Measurements from ENCODE around the gene CRIP1.

The CRIP1 gene

GRCh38 chr14:105490267-105490571, 3.5 kb downstream of the CRIP1 start:
- Histone ChIP-seq H4K20me1 (ENCODE audit: insufficient read depth, low read length) (0 out of 2 replicates have a peak, but pooled peaks cover 4% of the 10 kb centered on the region), H3K9ac (ENCODE audit: low read length) (peak overlapping the region; percentile 97), H3F3A (ENCODE audit: insufficient read depth, low read length) (peaks cover 8% of the 10 kb centered on the region; the same call in 1 of the 2 replicates), H3K9me2 (replicated peaks; ENCODE audit: insufficient read depth, low read length) (no peaks in the 10 kb centered on the region), H3K4me2 (ENCODE audit: low read depth, low read length) (peak overlapping the region; percentile 98), H3K27me3 (replicated peaks; ENCODE audit: insufficient read depth, low read length) (peaks cover 10% of the 10 kb centered on the region; the same call in 1 of the 2 replicates), H3K27ac (ENCODE audit: low read length) (peak overlapping the region; percentile 92), H2AFZ (ENCODE audit: low read length) (peak overlapping the region; percentile 76; the same call in 1 of the 2 replicates), H3K4me1 (ENCODE audit: low read length) (peaks cover 17% of the 10 kb centered on the region), H3K36me3 (replicated peaks; ENCODE audit: insufficient read depth, low read length) (no peaks in the 10 kb centered on the region), H3K9me3 (replicated peaks; ENCODE audit: insufficient read depth, low read length) (no peaks in the 10 kb centered on the region), H3K4me3 (ENCODE audit: low read length) (peak overlapping the region; percentile 87), H3K79me2 (ENCODE audit: low read length) (peaks cover 29% of the 10 kb centered on the region)
- TF ChIP-seq, protein P1, sequence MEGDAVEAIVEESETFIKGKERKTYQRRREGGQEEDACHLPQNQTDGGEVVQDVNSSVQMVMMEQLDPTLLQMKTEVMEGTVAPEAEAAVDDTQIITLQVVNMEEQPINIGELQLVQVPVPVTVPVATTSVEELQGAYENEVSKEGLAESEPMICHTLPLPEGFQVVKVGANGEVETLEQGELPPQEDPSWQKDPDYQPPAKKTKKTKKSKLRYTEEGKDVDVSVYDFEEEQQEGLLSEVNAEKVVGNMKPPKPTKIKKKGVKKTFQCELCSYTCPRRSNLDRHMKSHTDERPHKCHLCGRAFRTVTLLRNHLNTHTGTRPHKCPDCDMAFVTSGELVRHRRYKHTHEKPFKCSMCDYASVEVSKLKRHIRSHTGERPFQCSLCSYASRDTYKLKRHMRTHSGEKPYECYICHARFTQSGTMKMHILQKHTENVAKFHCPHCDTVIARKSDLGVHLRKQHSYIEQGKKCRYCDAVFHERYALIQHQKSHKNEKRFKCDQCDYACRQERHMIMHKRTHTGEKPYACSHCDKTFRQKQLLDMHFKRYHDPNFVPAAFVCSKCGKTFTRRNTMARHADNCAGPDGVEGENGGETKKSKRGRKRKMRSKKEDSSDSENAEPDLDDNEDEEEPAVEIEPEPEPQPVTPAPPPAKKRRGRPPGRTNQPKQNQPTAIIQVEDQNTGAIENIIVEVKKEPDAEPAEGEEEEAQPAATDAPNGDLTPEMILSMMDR (IDR thresholded peaks at IDR 0.05; ENCODE audit: low read length): no peak
- TF ChIP-seq EZH2 (optimal IDR thresholded peaks at IDR 0.05; ENCODE audit: low read depth, low read length) (no peak), EZH2phosphoT487 (IDR thresholded peaks at IDR 0.05; ENCODE audit: low read length) (no peak)
- DNase-seq: no peak

DNA sequence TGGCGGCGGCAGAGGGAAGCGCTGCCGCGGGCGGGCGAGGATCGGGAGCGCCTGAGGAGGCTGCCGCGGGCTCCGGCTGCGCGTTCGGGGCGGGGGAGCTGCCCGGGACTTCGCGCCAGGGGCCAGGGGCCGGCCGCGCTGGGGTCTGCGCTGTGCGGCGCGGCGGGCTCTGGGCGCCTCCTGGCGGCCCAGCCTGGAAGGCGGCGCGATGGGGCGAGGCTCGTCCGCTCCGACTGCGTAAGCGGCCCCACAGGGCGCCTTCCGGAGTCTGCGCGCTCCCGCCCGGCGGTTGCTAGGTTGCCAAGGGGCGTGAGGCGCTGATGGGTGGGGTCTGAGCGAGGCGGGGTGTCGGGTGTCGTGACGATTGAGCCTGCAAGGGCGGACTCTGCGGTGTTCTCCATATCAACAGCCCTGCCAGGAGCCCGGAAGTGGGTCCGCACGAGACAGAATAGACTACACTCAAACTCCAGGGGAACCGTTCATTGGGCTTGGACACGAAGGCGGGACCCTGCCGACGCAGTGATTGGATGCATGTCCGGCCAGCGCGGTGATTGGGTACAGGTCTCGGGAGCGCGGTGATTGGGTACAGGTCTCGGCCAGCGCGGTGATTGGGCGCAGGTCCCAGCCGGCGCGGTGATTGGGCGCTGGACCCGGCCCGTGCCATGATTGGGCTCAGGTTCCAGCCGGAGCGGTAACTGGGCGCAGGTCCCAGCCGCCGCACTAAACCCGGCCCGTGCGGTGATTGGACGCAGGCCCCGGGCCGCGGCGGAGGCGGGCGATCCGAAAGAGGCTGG, 4.1 kb downstream of the CRIP1 start, which contains the start of gene TEDC1:
TEDC1 (plus strand) TSS at position 675 of the 794 bp plus-strand sequence. CDS start 130 bp downstream, outside the sequence.
- Histone ChIP-seq H3K4me2 (ENCODE audit: low read depth, low read length) (peak within 1 kb of the TSS; percentile 98), H3K4me1 (ENCODE audit: low read length) (peaks cover 17% of the 10 kb centered on the region), H3K9ac (ENCODE audit: low read length) (peak within 1 kb of the TSS; percentile 97), H2AFZ (ENCODE audit: low read length) (peak within 1 kb of the TSS; percentile 76), H3K79me2 (ENCODE audit: low read length) (peaks cover 29% of the 10 kb centered on the region), H3K9me2 (replicated peaks; ENCODE audit: insufficient read depth, low read length) (no peaks in the 10 kb centered on the region), H3K4me3 (ENCODE audit: low read length) (peak within 1 kb of the TSS; percentile 90), H3K36me3 (replicated peaks; ENCODE audit: insufficient read depth, low read length) (no peaks in the 10 kb centered on the region), H3K27ac (ENCODE audit: low read length) (peak within 1 kb of the TSS; percentile 92), H3F3A (ENCODE audit: insufficient read depth, low read length) (peaks cover 8% of the 10 kb centered on the region; the same call in 1 of the 2 replicates), H4K20me1 (ENCODE audit: insufficient read depth, low read length) (0 out of 2 replicates have a peak, but pooled peaks cover 4% of the 10 kb centered on the region), H3K9me3 (replicated peaks; ENCODE audit: insufficient read depth, low read length) (no peaks in the 10 kb centered on the region), H3K27me3 (replicated peaks; ENCODE audit: insufficient read depth, low read length) (peaks cover 7% of the 10 kb centered on the region; the same call in 1 of the 2 replicates)
- DNase-seq: peak; percentile 100
- no peak for TF ChIP-seq EZH2phosphoT487 (IDR thresholded peaks at IDR 0.05; ENCODE audit: low read length)
- TF ChIP-seq, protein P1 (IDR thresholded peaks at IDR 0.05; ENCODE audit: low read length): peak; percentile 58
- no peak for TF ChIP-seq EZH2 (optimal IDR thresholded peaks at IDR 0.05; ENCODE audit: low read depth, low read length)

GRCh38 chr14:105491366-105491973, 4.8 kb downstream of the CRIP1 start:
- DNase-seq: peak; percentile 80
- peaks cover 8% of the 10 kb centered on the region; the same call in 1 of the 2 replicates for H3F3A ChIP-seq (ENCODE audit: insufficient read depth, low read length)
- H2AFZ ChIP-seq (ENCODE audit: low read length): peak overlapping the region; percentile 69
- H3K4me2 ChIP-seq (ENCODE audit: low read depth, low read length): peak overlapping the region; percentile 70; the same call in 1 of the 2 replicates
- H3K27me3 ChIP-seq (replicated peaks; ENCODE audit: insufficient read depth, low read length): 0 out of 2 replicates have a peak, but pooled peaks cover under 1% of the 10 kb centered on the region
- peak overlapping the region; percentile 92 for H3K27ac ChIP-seq (ENCODE audit: low read length)
- H4K20me1 ChIP-seq (ENCODE audit: insufficient read depth, low read length): 0 out of 2 replicates have a peak, but pooled peaks cover 4% of the 10 kb centered on the region
- H3K36me3 ChIP-seq (replicated peaks; ENCODE audit: insufficient read depth, low read length): no peaks in the 10 kb centered on the region
- H3K4me3 ChIP-seq (ENCODE audit: low read length): peak overlapping the region; percentile 90
- H3K9ac ChIP-seq (ENCODE audit: low read length): peak overlapping the region; percentile 96
- H3K9me3 ChIP-seq (replicated peaks; ENCODE audit: insufficient read depth, low read length): no peaks in the 10 kb centered on the region
- no peaks in the 10 kb centered on the region for H3K9me2 ChIP-seq (replicated peaks; ENCODE audit: insufficient read depth, low read length)
- TF ChIP-seq EZH2 (optimal IDR thresholded peaks at IDR 0.05; ENCODE audit: low read depth, low read length): no peak
- TF ChIP-seq EZH2phosphoT487 (IDR thresholded peaks at IDR 0.05; ENCODE audit: low read length): no peak
- TF ChIP-seq, protein P1 (IDR thresholded peaks at IDR 0.05; ENCODE audit: low read length): no peak
- peaks cover 17% of the 10 kb centered on the region for H3K4me1 ChIP-seq (ENCODE audit: low read length)
- H3K79me2 ChIP-seq (ENCODE audit: low read length): peaks cover 29% of the 10 kb centered on the region

Data from MM.1S (cell line).